IPS-18a (cell line): ENCODE data around the gene PWWP2B.

ENCODE experiments used
- H3K27ac ChIP-seq: one replicate; pipeline ENCODE4 v1.5.1; 2013; ENCODE audit warnings: low read length
- H3K27me3 ChIP-seq: one replicate; pipeline ENCODE4 v1.6.1; 2013; ENCODE audit warnings: mild to moderate bottlenecking, low read length; ENCODE audit not compliant: control insufficient read depth, insufficient read depth
- H3K36me3 ChIP-seq: one replicate; pipeline ENCODE4 v1.6.1; 2013; ENCODE audit warnings: low read depth, low read length; ENCODE audit not compliant: control insufficient read depth
- H3K4me1 ChIP-seq: one replicate; pipeline ENCODE4 v1.6.1; 2013; ENCODE audit warnings: low read depth, low read length; ENCODE audit not compliant: control insufficient read depth
- H3K4me3 ChIP-seq: one replicate; pipeline ENCODE4 v1.5.1; 2013; ENCODE audit warnings: low read length
- H3K9ac ChIP-seq: one replicate; pipeline ENCODE4 v1.6.1; 2013; ENCODE audit warnings: mild to moderate bottlenecking, low read length, moderate library complexity
- H3K9me3 ChIP-seq: one replicate; pipeline ENCODE4 v1.6.1; 2013; ENCODE audit warnings: low read depth, low read length; ENCODE audit not compliant: control insufficient read depth

The PWWP2B gene

DNA sequence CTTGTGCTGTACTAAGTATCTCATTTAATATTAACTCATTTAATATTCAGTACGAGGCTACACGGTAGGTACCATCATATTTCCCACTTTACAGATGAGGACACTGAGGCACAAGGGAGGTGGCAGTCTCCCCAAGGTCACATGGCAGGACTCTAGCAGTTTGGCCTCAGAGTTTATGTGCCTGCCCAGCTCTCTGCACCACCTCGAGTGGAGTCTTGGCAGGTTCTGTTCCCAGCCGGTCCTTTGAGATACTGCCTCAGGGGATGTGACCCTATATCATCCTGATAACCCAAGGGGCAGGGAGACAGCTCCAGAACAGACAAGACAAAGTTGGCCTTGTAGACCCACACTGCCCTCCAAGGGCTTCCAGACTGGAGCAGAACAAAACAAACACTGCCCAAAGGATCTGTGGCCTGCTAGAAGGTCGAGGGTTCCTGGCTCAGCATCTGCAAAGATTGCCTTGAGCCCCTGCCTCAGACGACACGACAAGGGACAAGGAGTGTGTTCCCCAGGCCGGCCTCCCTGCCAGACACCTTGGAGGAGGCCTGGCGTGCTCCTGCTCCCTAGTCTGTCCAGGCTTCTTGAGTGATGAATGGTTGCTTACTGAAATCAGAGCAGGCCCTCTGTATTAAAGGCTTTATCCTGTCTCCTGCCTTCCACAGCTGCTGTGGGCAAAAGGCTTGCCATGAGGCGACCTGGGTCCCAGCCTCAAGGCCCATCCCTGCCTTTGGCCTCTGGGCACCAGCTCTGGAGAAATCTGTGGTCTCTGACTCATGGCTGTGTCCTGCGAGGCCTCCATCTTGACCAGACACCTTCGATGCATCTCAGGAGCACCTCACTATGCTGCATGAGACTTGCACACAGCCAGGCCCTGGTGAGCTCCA is 3.9 kb upstream of the PWWP2B start:
- Histone ChIP-seq H3K27ac (no peak overlapping the region), H3K9me3 (no peaks in the 10 kb centered on the region), H3K27me3 (peaks cover 13% of the 10 kb centered on the region), H3K4me3 (no peak overlapping the region), H3K9ac (no peak overlapping the region), H3K36me3 (no peaks in the 10 kb centered on the region), H3K4me1 (peaks cover 9% of the 10 kb centered on the region)

GRCh38 chr10:132393695-132394181 is 3.3 kb upstream of the PWWP2B start:
- H3K4me1 ChIP-seq, result peaks cover 9% of the 10 kb centered on the region
- no peak overlapping the region for H3K9ac ChIP-seq
- H3K9me3 ChIP-seq, result no peaks in the 10 kb centered on the region
- H3K27me3 ChIP-seq, result peaks cover 19% of the 10 kb centered on the region
- no peak overlapping the region for H3K4me3 ChIP-seq
- H3K36me3 ChIP-seq, result no peaks in the 10 kb centered on the region
- H3K27ac ChIP-seq, result no peak overlapping the region

- Histone ChIP-seq H3K9me3 (no peaks in the 10 kb centered on the region), H3K36me3 (no peaks in the 10 kb centered on the region), H3K27ac (no peak overlapping the region), H3K4me1 (peaks cover 4% of the 10 kb centered on the region), H3K9ac (no peak overlapping the region), H3K27me3 (peaks cover 19% of the 10 kb centered on the region), H3K4me3 (no peak overlapping the region)
Observed at GRCh38 chr10:132394201-132394811, 2.7 kb upstream of the PWWP2B start.

- Histone ChIP-seq H3K9me3 (no peaks in the 10 kb centered on the region), H3K4me1 (no peaks in the 10 kb centered on the region), H3K36me3 (no peaks in the 10 kb centered on the region), H3K4me3 (peak overlapping the region; percentile 38), H3K27ac (no peak overlapping the region), H3K27me3 (peaks cover 19% of the 10 kb centered on the region), H3K9ac (no peak overlapping the region)
Observed at GRCh38 chr10:132394936-132395703, 1.9 kb upstream of the PWWP2B start.

DNA sequence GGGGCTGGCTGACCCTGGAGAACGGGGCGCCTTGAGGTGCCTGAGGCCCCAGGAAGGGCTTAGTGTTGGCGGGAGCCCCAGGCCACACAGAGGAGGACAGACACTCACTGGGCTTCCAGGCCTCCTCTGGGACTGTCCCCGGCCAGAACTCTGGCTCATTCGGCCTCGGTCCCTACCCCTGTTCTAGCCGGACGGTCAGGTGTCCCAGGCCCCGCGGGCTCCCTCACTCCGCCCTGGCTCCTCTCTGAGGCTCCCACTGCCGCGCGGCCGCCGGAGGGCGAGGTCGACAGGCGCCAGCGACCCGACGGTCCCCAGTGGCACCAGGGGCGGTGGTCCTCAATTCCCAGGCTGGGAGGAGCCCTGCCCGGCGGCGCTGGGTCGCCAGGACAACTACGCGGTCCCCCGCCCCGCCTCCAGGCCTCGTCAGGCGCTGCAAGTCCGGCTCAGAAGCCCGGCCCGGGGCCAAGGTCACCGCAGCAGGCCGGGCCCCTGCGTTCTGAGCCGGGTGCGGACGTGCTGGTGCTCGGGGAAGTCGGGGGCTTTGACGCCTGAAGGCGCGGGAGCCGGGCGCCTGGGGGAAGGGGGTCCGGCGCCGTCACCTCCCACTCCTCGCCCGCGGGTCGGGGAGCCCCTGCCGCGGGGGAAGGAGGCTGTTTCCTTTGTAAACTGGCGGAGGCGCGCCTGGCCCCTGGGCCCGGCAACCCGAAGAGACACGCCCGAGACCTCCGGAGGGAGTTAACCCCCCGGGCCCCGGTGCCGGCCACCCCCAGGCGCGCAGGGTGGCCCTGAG is 1.1 kb upstream of the PWWP2B start:
- H3K36me3 ChIP-seq, result no peaks in the 10 kb centered on the region
- no peak overlapping the region for H3K9ac ChIP-seq
- H3K27ac ChIP-seq, result no peak overlapping the region
- H3K9me3 ChIP-seq, result no peaks in the 10 kb centered on the region
- H3K27me3 ChIP-seq, result peaks cover 19% of the 10 kb centered on the region
- H3K4me1 ChIP-seq, result peaks cover 3% of the 10 kb centered on the region
- peak overlapping the region; percentile 38 for H3K4me3 ChIP-seq

GRCh38 chr10:132396494-132397035 is 435 bp upstream of the PWWP2B start:
- H3K9ac ChIP-seq, result no peak overlapping the region
- H3K4me1 ChIP-seq, result peaks cover 4% of the 10 kb centered on the region
- H3K9me3 ChIP-seq, result no peaks in the 10 kb centered on the region
- H3K36me3 ChIP-seq, result no peaks in the 10 kb centered on the region
- H3K4me3 ChIP-seq, result peak overlapping the region; percentile 38
- peaks cover 19% of the 10 kb centered on the region for H3K27me3 ChIP-seq
- no peak overlapping the region for H3K27ac ChIP-seq

DNA sequence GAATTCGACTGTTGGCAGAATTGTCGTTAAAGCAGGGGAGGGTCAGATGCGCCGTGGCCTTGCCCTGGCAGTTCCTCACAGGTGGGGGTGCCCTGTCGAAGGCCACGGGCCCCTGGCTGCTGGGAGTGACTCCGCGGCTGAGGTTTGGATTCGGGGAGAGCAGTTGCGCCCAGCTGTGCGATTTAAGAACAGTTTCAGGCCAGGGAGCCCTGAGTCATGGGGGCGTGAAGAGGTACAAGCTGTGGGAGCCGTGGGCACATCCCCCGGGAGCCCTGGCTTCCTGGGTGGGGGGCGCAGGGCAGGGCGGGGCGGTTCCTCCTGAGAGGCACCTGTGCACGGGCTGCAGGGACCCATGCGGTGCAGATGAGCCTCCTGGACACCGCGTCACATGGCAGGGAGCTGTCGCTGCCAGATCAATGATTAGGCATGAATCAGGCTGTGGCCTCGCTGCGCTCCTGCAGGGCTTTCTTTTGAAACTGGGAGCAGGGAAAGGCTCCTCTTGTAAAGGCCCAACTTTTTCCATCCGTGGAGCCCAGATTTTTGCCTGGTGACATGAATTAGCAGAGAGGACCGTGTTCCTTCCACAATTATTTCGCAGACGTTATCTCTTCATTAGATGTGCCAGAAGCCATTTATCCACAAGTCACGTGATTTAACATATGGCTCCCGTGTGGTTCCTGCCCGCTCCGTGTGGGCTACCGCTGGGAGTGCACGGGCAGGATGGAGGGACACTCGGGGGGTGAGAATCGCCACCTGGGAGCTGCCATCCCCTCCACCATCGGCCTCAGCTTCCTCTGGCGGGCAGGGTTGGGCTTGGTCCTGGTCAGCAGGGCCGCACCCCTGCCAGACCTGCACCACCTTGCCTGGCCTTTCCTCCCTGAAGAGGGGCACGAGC is 918 bp downstream of the PWWP2B start:
- no peaks in the 10 kb centered on the region for H3K36me3 ChIP-seq
- H3K9ac ChIP-seq, result no peak overlapping the region
- peaks cover 19% of the 10 kb centered on the region for H3K27me3 ChIP-seq
- H3K27ac ChIP-seq, result no peak overlapping the region
- peaks cover 4% of the 10 kb centered on the region for H3K4me1 ChIP-seq
- H3K4me3 ChIP-seq, result peak overlapping the region; percentile 37
- no peaks in the 10 kb centered on the region for H3K9me3 ChIP-seq

DNA sequence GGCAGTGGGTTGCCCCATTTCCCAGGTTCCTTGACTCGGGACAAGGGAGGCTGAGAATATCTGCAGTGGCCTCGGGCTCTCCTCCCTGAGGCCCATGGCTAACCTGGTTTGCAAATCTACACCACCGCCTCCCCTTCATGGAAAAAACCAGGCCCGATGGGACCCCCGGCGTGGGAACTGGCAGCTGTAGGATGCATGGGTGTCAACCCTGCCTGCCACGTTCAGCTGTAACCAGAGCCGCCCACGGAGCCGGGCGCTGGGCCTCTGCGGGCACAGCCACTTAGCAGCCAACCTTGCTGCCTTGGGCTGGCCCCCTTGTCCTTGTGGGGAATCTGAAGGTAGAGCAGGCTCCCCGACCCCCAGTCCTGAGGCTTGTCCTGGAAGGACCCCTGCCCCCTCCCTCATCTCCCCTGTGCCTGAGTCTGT is 1.6 kb downstream of the PWWP2B start:
- Histone ChIP-seq H3K27me3 (peaks cover 19% of the 10 kb centered on the region), H3K27ac (no peak overlapping the region), H3K9me3 (no peaks in the 10 kb centered on the region), H3K4me3 (no peak overlapping the region), H3K36me3 (no peaks in the 10 kb centered on the region), H3K4me1 (peaks cover 4% of the 10 kb centered on the region), H3K9ac (no peak overlapping the region)

DNA sequence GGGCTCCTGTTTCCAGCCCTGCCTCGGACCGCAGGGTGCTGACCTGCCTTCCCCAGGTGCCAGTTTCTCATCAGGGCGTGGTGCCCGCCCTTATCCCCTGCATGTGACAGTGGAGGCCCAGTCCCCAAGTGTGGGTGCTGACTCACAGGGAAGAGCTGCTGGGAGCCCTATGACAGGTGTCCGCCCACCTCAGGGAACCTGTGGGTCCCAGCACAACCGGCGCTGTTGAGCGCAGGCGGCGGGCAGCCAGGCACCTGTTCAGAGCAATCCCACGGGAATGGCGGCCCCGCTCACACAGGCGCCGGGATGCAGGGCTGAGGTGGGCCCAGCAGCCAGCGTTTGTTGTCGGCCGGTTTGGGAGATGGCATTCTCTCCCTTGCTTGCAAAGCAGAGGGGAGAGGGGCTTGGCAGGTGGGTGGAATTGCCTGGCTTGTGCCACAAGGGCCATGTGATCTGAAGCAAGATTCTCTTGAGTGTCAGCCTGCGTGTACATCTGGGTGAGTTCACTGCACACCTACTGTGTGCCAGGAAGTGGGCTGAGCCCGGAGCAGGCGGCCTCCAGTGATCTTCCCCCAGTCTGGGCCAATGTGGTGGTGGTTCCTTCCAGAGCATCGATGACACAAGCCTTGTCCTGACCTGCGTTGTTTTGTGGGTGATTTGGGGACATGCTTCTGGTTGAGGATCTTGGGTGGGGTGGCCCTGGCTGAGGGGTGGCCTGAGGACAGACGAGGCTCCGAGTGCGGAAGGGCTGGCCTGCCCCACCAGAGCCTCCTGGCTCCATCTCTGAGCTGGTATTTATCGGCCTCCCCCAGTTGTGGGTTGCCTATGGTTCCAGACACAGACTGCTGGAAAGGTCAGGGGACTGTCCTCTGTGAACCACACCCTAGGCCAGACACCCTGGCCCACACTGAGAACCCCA is 2.4 kb downstream of the PWWP2B start:
- Histone ChIP-seq H3K9ac (no peak overlapping the region), H3K36me3 (no peaks in the 10 kb centered on the region), H3K9me3 (no peaks in the 10 kb centered on the region), H3K27me3 (peaks cover 19% of the 10 kb centered on the region), H3K27ac (no peak overlapping the region), H3K4me1 (peaks cover 4% of the 10 kb centered on the region), H3K4me3 (no peak overlapping the region)
